ENCODE data around the gene ZMIZ1. TPM values are rescaled to one million over a fixed set of nuclear protein-coding genes. Genes with fewer than 3 reads are reported as not detected.

ZMIZ1 gene
- total RNA-seq, 1 donor from 2014 or later, result 93.9 TPM

DNA sequence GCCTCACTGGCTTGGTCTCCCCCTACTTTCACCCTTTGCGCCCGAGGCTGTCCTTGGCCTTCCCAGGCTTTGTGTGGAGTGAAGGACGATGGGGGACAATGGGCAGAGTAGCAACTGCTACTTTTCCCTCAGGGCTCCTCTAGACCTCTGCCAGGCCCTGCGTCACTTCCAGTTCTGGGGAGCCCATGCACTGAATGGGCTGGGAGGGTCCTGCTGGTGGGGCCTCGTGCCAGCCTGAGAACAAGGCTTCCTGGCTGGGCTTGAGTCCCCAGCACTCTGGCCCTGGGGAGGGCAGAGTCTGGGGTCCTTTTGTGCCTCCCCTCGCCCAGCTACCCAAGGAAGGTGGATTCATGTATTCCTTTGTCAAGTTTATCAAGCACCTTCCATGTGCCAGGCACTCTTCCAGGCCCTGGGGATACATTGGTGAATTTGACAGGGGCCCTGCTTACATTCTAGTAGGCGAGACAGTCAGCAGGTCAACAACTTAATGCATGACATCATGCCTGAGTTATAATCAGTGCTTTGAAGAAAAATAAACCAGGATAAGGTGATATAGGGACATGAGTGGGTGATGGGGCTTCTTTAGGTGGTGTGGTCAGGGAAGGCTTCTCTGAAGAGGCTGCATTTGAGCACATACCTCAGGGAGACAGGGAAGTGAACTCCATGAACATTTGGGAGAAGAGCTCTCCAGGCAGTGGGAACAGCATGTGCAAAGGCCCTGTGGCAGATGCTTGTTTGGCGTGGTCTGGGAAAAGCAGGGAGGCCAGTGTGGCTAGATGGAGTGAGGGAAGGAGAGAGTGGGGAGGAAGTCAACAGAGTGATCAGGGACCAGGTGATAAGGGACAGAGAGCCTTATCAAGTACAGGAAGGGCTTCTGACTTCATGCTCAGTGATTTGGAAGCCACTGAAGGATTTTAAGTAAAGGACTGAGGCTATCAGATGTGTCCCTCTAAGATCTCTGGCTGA is 14.1 kb downstream of the ZMIZ1 start:
- Mint-ChIP-seq H3K27ac (no peak overlapping the region), H3K4me3 (peak overlapping the region; percentile 5), H3K4me1 (peaks cover 43% of the 10 kb centered on the region), H3K36me3 (ENCODE audit: low read depth) (no peaks in the 10 kb centered on the region), H3K27me3 (peaks cover 28% of the 10 kb centered on the region), H3K9me3 (no peaks in the 10 kb centered on the region)
- CTCF ChIA-PET, result no interaction called here
- POLR2A ChIA-PET, result no interaction called here
- intact Hi-C loops (cut with micrococcal nuclease), result no loop called here
- TF ChIP-seq, protein P1, sequence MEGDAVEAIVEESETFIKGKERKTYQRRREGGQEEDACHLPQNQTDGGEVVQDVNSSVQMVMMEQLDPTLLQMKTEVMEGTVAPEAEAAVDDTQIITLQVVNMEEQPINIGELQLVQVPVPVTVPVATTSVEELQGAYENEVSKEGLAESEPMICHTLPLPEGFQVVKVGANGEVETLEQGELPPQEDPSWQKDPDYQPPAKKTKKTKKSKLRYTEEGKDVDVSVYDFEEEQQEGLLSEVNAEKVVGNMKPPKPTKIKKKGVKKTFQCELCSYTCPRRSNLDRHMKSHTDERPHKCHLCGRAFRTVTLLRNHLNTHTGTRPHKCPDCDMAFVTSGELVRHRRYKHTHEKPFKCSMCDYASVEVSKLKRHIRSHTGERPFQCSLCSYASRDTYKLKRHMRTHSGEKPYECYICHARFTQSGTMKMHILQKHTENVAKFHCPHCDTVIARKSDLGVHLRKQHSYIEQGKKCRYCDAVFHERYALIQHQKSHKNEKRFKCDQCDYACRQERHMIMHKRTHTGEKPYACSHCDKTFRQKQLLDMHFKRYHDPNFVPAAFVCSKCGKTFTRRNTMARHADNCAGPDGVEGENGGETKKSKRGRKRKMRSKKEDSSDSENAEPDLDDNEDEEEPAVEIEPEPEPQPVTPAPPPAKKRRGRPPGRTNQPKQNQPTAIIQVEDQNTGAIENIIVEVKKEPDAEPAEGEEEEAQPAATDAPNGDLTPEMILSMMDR (IDR thresholded peaks at IDR 0.05), result no peak
- ATAC-seq (ENCODE audit: low read depth), result no peak
- DNase-seq, result no peak

DNA sequence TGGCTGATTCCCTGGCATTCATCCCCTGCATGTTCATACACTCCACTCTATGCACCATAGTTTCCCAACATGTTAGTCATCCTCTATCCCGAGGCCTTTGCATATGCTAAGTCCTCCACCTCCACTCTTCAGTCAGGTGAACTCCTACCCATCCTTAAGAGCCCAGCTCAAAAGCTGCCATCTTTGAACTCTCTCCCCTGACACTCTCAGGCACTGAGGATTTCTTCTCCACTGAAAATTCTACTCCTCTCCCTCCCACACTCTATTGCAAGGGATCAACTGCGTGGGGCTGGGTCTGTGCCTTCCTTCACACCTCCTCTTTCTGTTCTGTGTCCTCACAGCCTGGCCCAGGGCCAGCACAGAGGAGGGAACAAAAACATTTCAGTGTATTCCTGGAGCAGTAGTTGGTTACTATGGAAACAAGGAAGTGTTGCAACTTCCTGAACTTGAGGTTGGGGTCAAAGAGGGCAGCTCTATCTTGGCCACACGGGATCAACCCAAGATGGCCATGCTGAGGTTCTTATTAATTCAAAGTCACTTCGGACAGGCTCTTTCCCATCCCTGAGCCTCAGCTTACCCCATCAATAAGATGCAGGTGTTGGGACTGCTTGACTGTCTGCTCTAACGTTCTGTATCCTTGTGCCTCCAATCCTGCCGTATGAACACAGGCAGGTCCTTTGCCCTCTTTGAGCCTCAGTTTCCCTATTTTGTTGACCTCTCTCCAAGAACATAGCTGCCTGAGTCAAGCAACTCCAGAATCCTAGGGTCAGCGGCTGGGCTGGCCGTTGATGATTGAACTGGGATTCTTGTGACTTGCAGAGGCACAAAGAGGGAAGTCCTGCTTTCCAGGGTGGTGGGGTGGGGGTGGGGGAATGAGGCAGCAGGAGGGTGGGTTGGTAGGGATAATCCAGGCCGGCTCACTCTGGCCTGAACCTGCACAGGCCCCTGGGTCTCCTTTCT is 15.5 kb downstream of the ZMIZ1 start:
- ChIA-PET CTCF (no interaction called here), POLR2A (no interaction called here)
- TF ChIP-seq, protein P1 (IDR thresholded peaks at IDR 0.05), result no peak
- H3K4me1 Mint-ChIP-seq, result peaks cover 42% of the 10 kb centered on the region
- no peak overlapping the region for H3K27ac Mint-ChIP-seq
- intact Hi-C loops (cut with micrococcal nuclease), result no loop called here
- H3K27me3 Mint-ChIP-seq, result peaks cover 27% of the 10 kb centered on the region
- no peaks in the 10 kb centered on the region for H3K9me3 Mint-ChIP-seq
- no peaks in the 10 kb centered on the region for H3K36me3 Mint-ChIP-seq (ENCODE audit: low read depth)
- DNase-seq (no peak), ATAC-seq (ENCODE audit: low read depth) (no peak)
- H3K4me3 Mint-ChIP-seq, result peak overlapping the region; percentile 67

DNA sequence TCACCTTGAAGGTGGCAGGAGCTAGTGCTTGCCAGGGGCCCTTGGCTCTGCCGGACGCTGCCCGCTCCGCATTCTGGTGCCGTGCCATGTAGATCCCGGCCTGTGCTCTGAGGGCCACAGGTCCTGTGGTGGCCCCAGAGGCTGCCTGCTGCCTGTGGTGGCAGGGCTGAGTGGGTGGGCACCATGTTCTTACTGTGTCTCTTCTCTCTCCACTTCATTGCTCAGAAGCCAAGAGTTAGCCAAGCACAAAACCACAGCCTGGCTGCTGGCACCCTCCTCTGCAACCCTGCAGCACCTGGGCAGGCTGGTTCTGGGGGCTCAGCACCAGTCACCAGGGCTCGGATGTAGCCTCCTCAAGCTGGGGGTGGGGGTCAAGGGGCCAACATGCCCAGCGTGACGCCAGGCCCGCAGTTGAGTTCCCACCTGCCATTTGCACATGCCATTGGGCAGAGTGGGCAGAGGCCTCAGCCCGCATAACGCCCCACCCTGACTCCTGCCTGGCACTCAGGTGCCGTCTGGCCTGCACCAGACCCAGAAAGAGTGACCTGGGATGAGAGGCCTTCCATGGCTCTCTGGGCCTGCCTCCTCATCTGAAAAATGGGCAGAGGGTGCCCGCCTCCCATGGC is 16.3 kb downstream of the ZMIZ1 start:
- Mint-ChIP-seq H3K4me3 (peak overlapping the region; percentile 67), H3K27ac (no peak overlapping the region)

DNA sequence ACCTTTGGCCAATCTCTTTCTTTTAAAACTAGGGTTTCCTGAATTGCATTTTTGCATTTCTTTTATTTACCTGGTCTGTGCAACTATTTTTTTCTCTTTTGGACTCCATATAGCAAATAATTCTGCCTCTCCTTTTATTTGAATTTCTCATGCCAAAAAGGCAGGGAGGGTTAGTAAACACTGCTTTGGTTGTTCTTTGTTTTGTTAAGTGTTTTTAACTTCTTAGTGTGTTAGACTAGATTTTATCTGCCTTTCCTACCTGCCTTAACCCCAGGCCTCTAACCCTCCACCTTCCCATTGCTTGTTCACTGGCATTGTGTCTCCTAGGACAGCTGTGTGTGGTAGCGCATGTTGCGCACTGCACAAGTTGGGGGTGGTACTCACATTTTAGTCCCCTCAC is 18.1 kb downstream of the ZMIZ1 start:
- Mint-ChIP-seq H3K4me1 (peaks cover 47% of the 10 kb centered on the region), H3K36me3 (ENCODE audit: low read depth) (no peaks in the 10 kb centered on the region), H3K9me3 (no peaks in the 10 kb centered on the region), H3K4me3 (no peak overlapping the region), H3K27ac (no peak overlapping the region), H3K27me3 (peaks cover 34% of the 10 kb centered on the region)
- intact Hi-C loops (cut with micrococcal nuclease), result no loop called here
- TF ChIP-seq, protein P1 (IDR thresholded peaks at IDR 0.05), result no peak
- POLR2A ChIA-PET, result no interaction called here
- DNase-seq, result no peak
- CTCF ChIA-PET, result no interaction called here
- no peak for ATAC-seq (ENCODE audit: low read depth)

More for the DNA sequence above, 16.3 kb downstream of the ZMIZ1 start:
- ChIA-PET CTCF (no interaction called here), POLR2A (no interaction called here)
- intact Hi-C loops (cut with micrococcal nuclease), result loop anchor here (1.0 kb wide), 1 partner anchor 17 kb away; the partner anchor contains the start of gene ZMIZ1
- ATAC-seq (ENCODE audit: low read depth), result peak; percentile 87
- Mint-ChIP-seq H3K9me3 (no peaks in the 10 kb centered on the region), H3K27me3 (peaks cover 33% of the 10 kb centered on the region), H3K4me1 (peaks cover 45% of the 10 kb centered on the region), H3K36me3 (ENCODE audit: low read depth) (no peaks in the 10 kb centered on the region)
- no peak for DNase-seq
- TF ChIP-seq, protein P1 (IDR thresholded peaks at IDR 0.05), result no peak
